OCI-LY7 (cell line): ENCODE data around the gene PLOD1. TPM values are rescaled to one million over a fixed set of nuclear protein-coding genes. Genes with fewer than 3 reads are reported as not detected.

Experiments used
- BruUV-seq: library from RNA; stranded (reverse); fragments of 400-500 nt; replicated peaks from 2 replicates; lab custom pipeline; 2021; lab: Mats Ljungman, UMichigan
- CTCF ChIA-PET: fragments of 300-600 bp; sonication (Branson Sonifier 250); formaldehyde crosslinking; loops from one replicate; lab custom pipeline; 2022; ENCODE audit warnings: antibody characterized with exemption; ENCODE audit not compliant: unreplicated experiment; lab: Charles Lee
- POLR2A ChIA-PET: fragments of 300-600 bp; sonication (Branson Sonifier 250); formaldehyde crosslinking; loops from one replicate; lab custom pipeline; 2022; ENCODE audit warnings: antibody characterized with exemption; lab: Charles Lee
- DNase-seq: peaks from one replicate; pipeline ENCODE4 v3.0.0-alpha.2; 2015; ENCODE audit warnings: low spot score
- H2AFZ ChIP-seq: fragments of 200-600 bp; sonication (generic), shearing (Covaris generic); 2 replicates; pipeline ENCODE4 v1.6.1; 2014; ENCODE audit warnings: mild to moderate bottlenecking, antibody characterized with exemption, low read length, moderate library complexity
- H3K27ac ChIP-seq: fragments of 200-600 bp; sonication (generic); 2 replicates; pipeline ENCODE4 v1.5.1; 2014; ENCODE audit warnings: mixed run types, low read depth, mild to moderate bottlenecking, moderate library complexity, low read length, inconsistent platforms; ENCODE audit not compliant: poor library complexity, severe bottlenecking
- H3K36me3 ChIP-seq: fragments of 200-600 bp; sonication (generic); 2 replicates; pipeline ENCODE4 v1.6.1; 2014; ENCODE audit warnings: mild to moderate bottlenecking, antibody characterized with exemption, low read length, moderate library complexity, mixed read lengths; ENCODE audit not compliant: insufficient read depth
- H3K4me1 ChIP-seq: fragments of 200-600 bp; sonication (generic); 2 replicates; pipeline ENCODE4 v1.5.1; 2014; ENCODE audit warnings: mild to moderate bottlenecking, low read length; ENCODE audit not compliant: insufficient read depth, poor library complexity, severe bottlenecking
- H3K4me2 ChIP-seq: fragments of 200-600 bp; sonication (generic); 2 replicates; pipeline ENCODE4 v1.6.1; 2014; ENCODE audit warnings: mild to moderate bottlenecking, low read length
- H3K4me3 ChIP-seq: fragments of 200-600 bp; sonication (generic); 2 replicates; pipeline ENCODE4 v1.5.1; 2014; ENCODE audit warnings: mild to moderate bottlenecking, low read depth, low read length; ENCODE audit not compliant: poor library complexity, severe bottlenecking
- H3K79me2 ChIP-seq: fragments of 200-600 bp; sonication (generic); 2 replicates; pipeline ENCODE4 v1.6.1; 2016; ENCODE audit warnings: low read depth, mild to moderate bottlenecking, low read length, moderate library complexity, mixed read lengths; ENCODE audit not compliant: insufficient read depth
- H3K9me2 ChIP-seq: fragments of 200-600 bp; sonication (generic); 2 replicates; pipeline ENCODE4 v1.6.1; 2016; ENCODE audit warnings: mild to moderate bottlenecking, low read length, mixed read lengths; ENCODE audit not compliant: insufficient read depth
- H3K9me3 ChIP-seq: fragments of 200-600 bp; sonication (generic); 2 replicates; pipeline ENCODE4 v1.6.1; 2014; ENCODE audit warnings: mild to moderate bottlenecking, mixed run types, low read length, mixed read lengths
- H4K20me1 ChIP-seq: fragments of 200-600 bp; sonication (generic); 2 replicates; pipeline ENCODE4 v1.6.1; 2014; ENCODE audit warnings: mild to moderate bottlenecking, antibody characterized with exemption, low read length, moderate library complexity, mixed read lengths; ENCODE audit not compliant: insufficient read depth
- EZH2phosphoT487 ChIP-seq: fragments of 200-600 bp; sonication (generic); IDR thresholded peaks from 2 replicates; pipeline ENCODE4 v1.6.1; 2018; ENCODE audit warnings: low read depth, borderline replicate concordance, mild to moderate bottlenecking, mixed run types, antibody characterized with exemption, low read length, moderate library complexity, mixed read lengths
- intact Hi-C: fragments of 100-400 bp; cut with micrococcal nuclease; formaldehyde crosslinking; loops from one replicate; pipeline ENCODE4 v1.10.0; 2022; ENCODE audit not compliant: unreplicated experiment
- total RNA-seq, 2 experiments: library from RNA; depleted of rRNA in 1 of 2; stranded (reverse); fragments of >200 nt in 1 of 2; shearing (Covaris generic) in 1 of 2; gene quantifications; 2 replicates each; pipeline ENCODE4 v1.2.3, GENCODE V29; 2014 to 2022
- TF ChIP-seq, protein P1 (sequence below): fragments of 200-600 bp; sonication (generic); conservative IDR thresholded peaks from 2 replicates; pipeline ENCODE4 v1.5.1; 2014; ENCODE audit warnings: mild to moderate bottlenecking, antibody characterized with exemption, low read length, moderate library complexity, mixed read lengths

The PLOD1 gene
- total RNA-seq, 2 experiments from 2014 or later: 11.3 to 11.7 TPM

DNA sequence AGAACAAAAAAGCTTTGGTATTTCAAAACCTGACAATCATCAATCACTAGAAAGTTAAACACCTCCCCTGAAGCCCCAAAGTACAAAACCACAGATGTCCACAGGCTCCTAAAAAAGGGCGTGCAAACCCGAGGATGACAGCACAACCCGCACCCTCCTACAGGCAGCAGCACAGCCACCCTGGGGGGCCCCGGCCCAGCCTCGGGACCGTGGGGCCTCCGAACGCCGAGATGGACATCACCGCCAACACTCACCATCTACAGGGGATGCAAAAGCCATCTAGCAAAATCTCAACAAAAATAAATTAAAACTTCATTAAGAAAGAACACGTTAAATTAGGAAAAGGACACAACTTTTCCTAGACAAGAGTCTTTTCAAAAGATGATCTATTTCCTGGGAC, 14.9 kb upstream of the PLOD1 start:
- H4K20me1 ChIP-seq: peaks cover 11% of the 10 kb centered on the region

DNA sequence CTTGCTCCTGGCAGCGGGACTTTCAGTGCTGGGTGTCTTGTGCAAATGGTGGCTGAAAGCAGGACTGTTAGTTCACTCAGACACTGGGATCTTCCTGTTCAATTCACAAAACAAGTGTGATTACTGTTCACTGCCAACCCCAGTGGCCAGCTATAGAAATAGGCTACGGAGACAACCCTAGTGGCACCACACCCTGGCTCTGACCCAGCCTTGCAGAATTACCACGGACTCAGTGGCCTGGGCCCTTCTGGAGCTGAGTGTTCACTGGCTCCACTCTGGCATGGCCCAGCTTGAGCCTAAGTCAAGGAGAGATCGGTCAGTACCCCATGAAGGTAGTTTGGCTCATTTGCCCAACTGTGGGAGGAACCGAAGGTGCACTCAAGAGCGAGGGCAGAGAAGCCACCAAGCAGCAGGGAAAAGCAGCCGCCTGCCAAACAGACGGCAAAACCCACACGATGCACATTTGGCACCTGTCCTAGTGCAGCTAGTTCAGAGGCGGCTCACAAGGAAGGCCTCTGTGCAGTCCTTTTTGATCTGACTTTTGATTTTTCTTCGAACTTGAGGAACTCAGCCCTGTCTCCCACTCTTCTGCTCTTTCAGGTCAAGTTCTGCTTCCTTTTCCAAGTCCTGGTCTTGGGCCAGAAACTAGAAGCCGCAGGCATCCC, 14.1 kb upstream of the PLOD1 start:
- intact Hi-C loops: no loop called here
- ChIA-PET CTCF (no interaction called here), POLR2A (no interaction called here)
- no peak for DNase-seq
- Histone ChIP-seq H2AFZ (no peak overlapping the region), H3K27ac (no peak overlapping the region), H3K4me3 (no peak overlapping the region), H3K4me1 (peaks cover 20% of the 10 kb centered on the region), H3K9me2 (no peaks in the 10 kb centered on the region), H3K4me2 (0 out of 2 replicates have a peak overlapping the region, but pooled peaks have one; percentile 7), H3K9me3 (no peaks in the 10 kb centered on the region), H3K79me2 (peaks cover 31% of the 10 kb centered on the region), H4K20me1 (peaks cover 17% of the 10 kb centered on the region), H3K36me3 (peaks cover 75% of the 10 kb centered on the region)
- TF ChIP-seq EZH2phosphoT487: no peak
- TF ChIP-seq, protein P1, sequence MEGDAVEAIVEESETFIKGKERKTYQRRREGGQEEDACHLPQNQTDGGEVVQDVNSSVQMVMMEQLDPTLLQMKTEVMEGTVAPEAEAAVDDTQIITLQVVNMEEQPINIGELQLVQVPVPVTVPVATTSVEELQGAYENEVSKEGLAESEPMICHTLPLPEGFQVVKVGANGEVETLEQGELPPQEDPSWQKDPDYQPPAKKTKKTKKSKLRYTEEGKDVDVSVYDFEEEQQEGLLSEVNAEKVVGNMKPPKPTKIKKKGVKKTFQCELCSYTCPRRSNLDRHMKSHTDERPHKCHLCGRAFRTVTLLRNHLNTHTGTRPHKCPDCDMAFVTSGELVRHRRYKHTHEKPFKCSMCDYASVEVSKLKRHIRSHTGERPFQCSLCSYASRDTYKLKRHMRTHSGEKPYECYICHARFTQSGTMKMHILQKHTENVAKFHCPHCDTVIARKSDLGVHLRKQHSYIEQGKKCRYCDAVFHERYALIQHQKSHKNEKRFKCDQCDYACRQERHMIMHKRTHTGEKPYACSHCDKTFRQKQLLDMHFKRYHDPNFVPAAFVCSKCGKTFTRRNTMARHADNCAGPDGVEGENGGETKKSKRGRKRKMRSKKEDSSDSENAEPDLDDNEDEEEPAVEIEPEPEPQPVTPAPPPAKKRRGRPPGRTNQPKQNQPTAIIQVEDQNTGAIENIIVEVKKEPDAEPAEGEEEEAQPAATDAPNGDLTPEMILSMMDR: no peak
- BruUV-seq: no TSS peak

More for the DNA sequence above, 14.9 kb upstream of the PLOD1 start:
- Histone ChIP-seq H3K9me2 (no peaks in the 10 kb centered on the region), H3K79me2 (peaks cover 24% of the 10 kb centered on the region), H2AFZ (no peak overlapping the region), H3K4me2 (no peak overlapping the region), H3K36me3 (peaks cover 71% of the 10 kb centered on the region), H3K9me3 (no peaks in the 10 kb centered on the region), H3K4me3 (no peak overlapping the region), H3K4me1 (peaks cover 27% of the 10 kb centered on the region), H3K27ac (no peak overlapping the region)
- no peak for DNase-seq
- TSS peak; percentile 69 for BruUV-seq
- ChIA-PET POLR2A (interaction anchor here (1.9 kb wide), 1 partner anchor 10 kb away, joined by 12 read pairs; no protein-coding TSS in a partner anchor), CTCF (no interaction called here)
- intact Hi-C loops: no loop called here
- no peak for TF ChIP-seq EZH2phosphoT487
- TF ChIP-seq, protein P1: no peak

DNA sequence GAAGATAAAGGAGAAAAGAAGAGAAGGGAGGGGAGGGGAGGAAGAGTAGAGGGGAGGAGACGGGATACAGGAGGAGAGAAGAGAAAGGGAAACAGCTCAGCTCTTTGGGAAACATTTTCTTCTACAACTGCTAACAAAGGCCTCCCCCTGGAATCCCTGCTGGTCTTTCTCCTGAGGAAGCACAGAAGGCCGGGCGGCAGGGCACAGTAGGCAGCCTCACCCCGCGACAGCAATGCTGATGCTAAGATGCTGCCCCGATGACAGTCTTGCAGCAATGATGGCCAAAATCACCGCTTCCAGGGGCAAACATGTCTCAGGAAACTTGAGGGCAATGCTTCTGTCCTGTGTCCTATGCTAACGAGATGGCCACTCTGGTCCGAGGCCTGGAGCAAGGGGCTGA, 13.5 kb upstream of the PLOD1 start:
- DNase-seq: no peak
- Histone ChIP-seq H4K20me1 (peaks cover 17% of the 10 kb centered on the region), H3K27ac (no peak overlapping the region), H3K4me2 (peak overlapping the region; percentile 7; the same call in 1 of the 2 replicates), H3K9me2 (no peaks in the 10 kb centered on the region), H3K9me3 (no peaks in the 10 kb centered on the region), H3K36me3 (peaks cover 75% of the 10 kb centered on the region), H3K4me3 (no peak overlapping the region), H2AFZ (no peak overlapping the region), H3K4me1 (peaks cover 14% of the 10 kb centered on the region), H3K79me2 (peaks cover 31% of the 10 kb centered on the region)
- CTCF ChIA-PET: no interaction called here
- intact Hi-C loops: no loop called here
- no TSS peak for BruUV-seq
- POLR2A ChIA-PET: interaction anchor here (1.0 kb wide), 1 partner anchor 11 kb away, joined by 6 read pairs; no protein-coding TSS in a partner anchor
- TF ChIP-seq EZH2phosphoT487: no peak
- TF ChIP-seq, protein P1: no peak
